Activated B cell treated with CpG ODN at 0.5 μM for 24 hours (primary cell): ENCODE data around the gene SIRT4. TPM values are rescaled to one million over a fixed set of nuclear protein-coding genes. Genes with fewer than 3 reads are reported as not detected.

Source experiments
- ATAC-seq: fragments of 200-7000 bp; cut with Tn5 transposase; one replicate; pipeline ENCODE4 v1.10.0; 2021; ENCODE audit warnings: low read depth, mild to moderate bottlenecking, moderate library complexity
- CTCF ChIA-PET: fragments of 350-600 bp; sonication (Branson Sonifier 250); formaldehyde crosslinking; loops from one replicate; lab custom pipeline; 2021; ENCODE audit warnings: antibody characterized with exemption; lab: Charles Lee
- POLR2A ChIA-PET: fragments of 350-600 bp; sonication (Branson Sonifier 250); formaldehyde crosslinking; loops from one replicate; lab custom pipeline; 2021; ENCODE audit warnings: antibody characterized with exemption; lab: Charles Lee
- DNase-seq: peaks from one replicate; pipeline ENCODE4 v3.0.0; 2022
- H3K27ac Mint-ChIP-seq: one replicate; pipeline ENCODE4 v1.8.0; 2020; ENCODE audit warnings: mixed read lengths
- H3K27me3 Mint-ChIP-seq: one replicate; pipeline ENCODE4 v1.8.0; 2021; ENCODE audit warnings: mixed read lengths
- H3K36me3 Mint-ChIP-seq: one replicate; pipeline ENCODE4 v1.8.0; 2021; ENCODE audit warnings: low read depth, mixed read lengths
- H3K4me1 Mint-ChIP-seq: one replicate; pipeline ENCODE4 v1.8.0; 2021; ENCODE audit warnings: mixed read lengths
- H3K4me3 Mint-ChIP-seq: one replicate; pipeline ENCODE4 v1.8.0; 2020; ENCODE audit warnings: mild to moderate bottlenecking, mixed read lengths
- H3K9me3 Mint-ChIP-seq: one replicate; pipeline ENCODE4 v1.8.0; 2020; ENCODE audit warnings: mixed read lengths
- CTCF ChIP-seq: fragments of 200-600 bp; IDR thresholded peaks from one replicate; pipeline ENCODE4 v1.8.0; 2022; ENCODE audit warnings: antibody characterized with exemption, mild to moderate bottlenecking
- intact Hi-C: fragments of 100-400 bp; cut with micrococcal nuclease; formaldehyde crosslinking; loops from one replicate; pipeline ENCODE4 v1.15.1; 2024
- total RNA-seq: library from RNA; stranded (reverse); gene quantifications from 2 replicates; pipeline ENCODE4 v1.2.3, GENCODE V29; 2022

The SIRT4 gene
- total RNA-seq, 1 donor from 2014 or later = 1.6 TPM

- no peak for DNase-seq
- peaks cover 3% of the 10 kb centered on the region for H3K9me3 Mint-ChIP-seq
- ATAC-seq = no peak
- H3K4me3 Mint-ChIP-seq = no peak overlapping the region
- POLR2A ChIA-PET = interaction anchor here (1.2 to 5.0 kb wide), 2 partner anchors 12 to 23 kb away, joined by 6 to 74 read pairs; partner anchors contain the start of genes RNU4-1, RNU4-2 and SIRT4
- no peaks in the 10 kb centered on the region for H3K27me3 Mint-ChIP-seq
- CTCF ChIA-PET = interaction anchor here (1.4 kb wide), 1 partner anchor 12 kb away, joined by 3 read pairs; the partner anchor contains the start of gene SIRT4
- TF ChIP-seq CTCF = no peak
- intact Hi-C loops = no loop called here
- H3K4me1 Mint-ChIP-seq = peaks cover 13% of the 10 kb centered on the region
- H3K36me3 Mint-ChIP-seq = no peaks in the 10 kb centered on the region
- no peak overlapping the region for H3K27ac Mint-ChIP-seq
These were observed 12.1 kb downstream of the SIRT4 start for GRCh38 chr12:120314220-120314619.

DNA sequence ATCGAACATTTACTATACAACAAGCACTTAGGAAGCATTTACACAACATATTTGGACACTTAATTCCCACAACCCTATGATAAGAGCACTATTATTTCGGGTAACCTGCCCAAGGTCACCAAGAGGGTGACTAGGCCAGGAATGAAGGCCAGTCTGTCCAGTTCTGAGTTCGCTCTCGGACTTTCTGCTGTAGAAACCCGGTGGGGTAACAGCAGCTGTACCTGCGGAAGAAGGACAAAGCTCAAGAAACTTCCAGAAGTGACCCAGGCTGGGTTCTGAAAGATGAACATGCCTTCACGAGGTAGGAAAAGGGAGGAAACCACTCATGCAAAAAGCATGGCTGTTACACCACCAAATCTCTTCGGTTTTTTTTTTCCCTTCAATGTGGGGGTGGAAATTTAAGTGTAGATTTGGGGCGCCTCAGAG is 14.7 kb downstream of the SIRT4 start:
- peaks cover 13% of the 10 kb centered on the region for H3K4me1 Mint-ChIP-seq
- POLR2A ChIA-PET = interaction anchor here (0.6 to 5.0 kb wide), 7 partner anchors 11 to 1486 kb away, joined by 3 to 74 read pairs (median 4); partner anchors contain the start of genes RNU4-1, RNU4-2, RPLP0 and SIRT4

GRCh38 chr12:120317224-120318105 is 15.3 kb downstream of the SIRT4 start:
- DNase-seq = peak; percentile 100
- Mint-ChIP-seq H3K4me3 (peak overlapping the region; percentile 88), H3K36me3 (no peaks in the 10 kb centered on the region), H3K27me3 (peaks cover 1% of the 10 kb centered on the region), H3K27ac (peak overlapping the region; percentile 90), H3K9me3 (peaks cover 3% of the 10 kb centered on the region), H3K4me1 (peaks cover 13% of the 10 kb centered on the region)
- no peak for TF ChIP-seq CTCF
- intact Hi-C loops = loop anchor here (1.0 to 5.0 kb wide), 7 partner anchors 15 to 369 kb away; partner anchors contain the start of genes COQ5, COX6A1, MLEC and POP5
- peak; percentile 99 for ATAC-seq
- CTCF ChIA-PET = interaction anchor here (1.1 to 1.5 kb wide), 4 partner anchors 9 to 25 kb away, joined by 3 to 12 read pairs (median 6); partner anchors contain the start of genes RNU4-1, RNU4-2 and SIRT4
- POLR2A ChIA-PET = interaction anchor here (0.6 to 5.0 kb wide), 8 partner anchors 12 to 1485 kb away, joined by 3 to 74 read pairs (median 4); partner anchors contain the start of genes RNU4-1, RNU4-2, RPLP0 and SIRT4

More for the DNA sequence above, 14.7 kb downstream of the SIRT4 start:
- no peak for DNase-seq
- no peak for TF ChIP-seq CTCF
- Mint-ChIP-seq H3K27me3 (no peaks in the 10 kb centered on the region), H3K4me3 (peak overlapping the region; percentile 88), H3K36me3 (no peaks in the 10 kb centered on the region), H3K27ac (peak overlapping the region; percentile 90), H3K9me3 (peaks cover 3% of the 10 kb centered on the region)
- ATAC-seq = no peak
- intact Hi-C loops = loop anchor here (1.0 to 5.0 kb wide), 7 partner anchors 15 to 370 kb away; partner anchors contain the start of genes COQ5, COX6A1, MLEC and POP5
- CTCF ChIA-PET = interaction anchor here (1.1 to 1.5 kb wide), 4 partner anchors 10 to 24 kb away, joined by 3 to 12 read pairs (median 6); partner anchors contain the start of genes RNU4-1, RNU4-2 and SIRT4

DNA sequence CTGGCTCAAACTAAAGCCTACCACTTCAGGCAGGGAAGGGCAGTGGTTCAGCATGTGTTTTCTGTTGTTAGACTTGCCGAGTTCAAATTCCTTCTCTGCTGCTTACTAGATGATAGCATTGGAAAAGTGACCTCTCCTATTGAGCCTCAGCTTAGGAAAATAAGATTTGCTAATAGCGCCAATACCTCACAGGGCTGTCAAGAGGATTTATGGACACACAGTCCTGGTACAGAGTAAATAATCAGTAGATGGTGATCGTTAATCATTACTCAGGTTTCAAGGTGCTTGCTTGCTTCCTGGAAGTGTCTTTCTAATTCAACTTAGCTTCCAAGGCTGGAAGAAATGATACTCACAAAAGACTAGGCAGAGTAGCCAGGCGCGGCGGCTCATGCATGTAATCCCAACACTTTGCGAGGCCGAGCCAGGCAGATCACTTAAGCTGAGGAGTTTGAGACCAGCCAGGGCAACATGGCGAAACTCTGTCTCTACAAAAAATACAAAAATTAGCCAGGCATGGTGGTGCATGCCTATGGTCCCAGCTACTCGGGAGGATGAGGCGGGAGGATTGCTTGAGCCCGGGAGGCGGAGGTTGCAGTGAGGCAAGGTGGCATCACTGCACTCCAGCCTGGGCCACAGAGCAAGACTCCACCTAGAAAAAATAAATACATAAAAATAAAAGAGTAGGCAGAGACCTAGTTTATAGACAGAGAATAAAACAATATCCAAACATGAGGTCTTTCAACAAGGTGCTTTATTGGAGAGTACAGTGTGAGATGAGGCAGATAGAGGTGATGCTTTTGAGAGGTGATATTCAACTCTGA is 19.5 kb downstream of the SIRT4 start:
- H3K4me1 Mint-ChIP-seq = peaks cover 19% of the 10 kb centered on the region
- H3K27ac Mint-ChIP-seq = no peak overlapping the region
- no peak for DNase-seq

More for the DNA sequence above, 19.5 kb downstream of the SIRT4 start:
- ChIA-PET POLR2A (interaction anchor here (0.6 to 0.8 kb wide), 2 partner anchors 30 to 33 kb away, joined by 3 to 5 read pairs; partner anchors contain the start of gene RNU4-2), CTCF (no interaction called here)
- ATAC-seq = no peak
- H3K27me3 Mint-ChIP-seq = peaks cover 5% of the 10 kb centered on the region
- intact Hi-C loops = no loop called here
- H3K36me3 Mint-ChIP-seq = no peaks in the 10 kb centered on the region
- peaks cover 3% of the 10 kb centered on the region for H3K9me3 Mint-ChIP-seq
- no peak overlapping the region for H3K4me3 Mint-ChIP-seq
- no peak for TF ChIP-seq CTCF
